PC-3 (cell line): Measurements from ENCODE around the gene FHL3. TPM values are rescaled to one million over a fixed set of nuclear protein-coding genes. Genes with fewer than 3 reads are reported as not detected.
"Not testable (repeated sequence)": the region's sequence is repeated elsewhere in the genome, so short reads cannot be mapped to it uniquely, and the experiment has no call there.

Experiments used
- ATAC-seq: fragments of 200-7000 bp; cut with Tn5 transposase; 2 replicates; pipeline ENCODE4 v1.9.1; 2020; ENCODE audit warnings: mild to moderate bottlenecking, moderate library complexity
- BruUV-seq: library from RNA; stranded (reverse); fragments of 400-500 nt; replicated peaks from 2 replicates; lab custom pipeline; 2021; lab: Mats Ljungman, UMichigan
- CTCF ChIA-PET: fragments of 300-600 bp; sonication (Branson Sonifier 250); formaldehyde crosslinking; loops from one replicate; lab custom pipeline; 2022; ENCODE audit warnings: antibody characterized with exemption; lab: Charles Lee
- POLR2A ChIA-PET: fragments of 300-600 bp; sonication (Branson Sonifier 250); formaldehyde crosslinking; loops from one replicate; lab custom pipeline; 2022; ENCODE audit warnings: antibody characterized with exemption; ENCODE audit not compliant: unreplicated experiment; lab: Charles Lee
- DNase-seq: peaks from one replicate; pipeline ENCODE4 v3.0.0-alpha.2; 2015
- H2AFZ ChIP-seq: fragments of 300-600 bp; sonication (generic); 2 replicates; pipeline ENCODE4 v1.6.0; 2016; ENCODE audit warnings: antibody characterized with exemption, low read length
- H3F3A ChIP-seq: fragments of 300-600 bp; sonication (generic); one replicate; pipeline ENCODE4 v1.6.0; 2017; ENCODE audit warnings: antibody characterized with exemption, low read length, control low read depth, mild to moderate bottlenecking; ENCODE audit not compliant: unreplicated experiment
- H3K27ac ChIP-seq: fragments of 300-600 bp; sonication (generic); 2 replicates; pipeline ENCODE4 v1.5.1; 2016; ENCODE audit warnings: mild to moderate bottlenecking, low read length
- H3K27me3 ChIP-seq: fragments of 300-600 bp; sonication (generic); 2 replicates; pipeline ENCODE4 v1.6.1; 2016; ENCODE audit warnings: low read length, mixed read lengths
- H3K36me3 ChIP-seq: fragments of 300-600 bp; sonication (generic); 2 replicates; pipeline ENCODE4 v1.6.1; 2016; ENCODE audit warnings: low read depth, mixed run types, low read length, mixed read lengths
- H3K4me1 ChIP-seq: fragments of 300-600 bp; sonication (generic); 2 replicates; pipeline ENCODE4 v1.5.1; 2016; ENCODE audit warnings: low read length; ENCODE audit not compliant: insufficient read depth
- H3K4me2 ChIP-seq: fragments of 300-600 bp; sonication (generic); 2 replicates; pipeline ENCODE4 v1.6.0; 2016; ENCODE audit warnings: low read length
- H3K4me3 ChIP-seq: fragments of 300-600 bp; sonication (generic); 2 replicates; pipeline ENCODE4 v1.5.1; 2016; ENCODE audit warnings: mild to moderate bottlenecking, low read length, mixed read lengths
- H3K79me2 ChIP-seq: fragments of 300-600 bp; sonication (generic); 2 replicates; pipeline ENCODE4 v1.6.1; 2017; ENCODE audit warnings: low read length, mixed read lengths
- H3K9ac ChIP-seq: fragments of 300-600 bp; sonication (generic); 2 replicates; pipeline ENCODE4 v1.6.0; 2016; ENCODE audit warnings: mild to moderate bottlenecking, low read length
- H3K9me2 ChIP-seq: fragments of 300-600 bp; sonication (generic); replicated peaks from 2 replicates; pipeline ENCODE4 v1.6.1; 2016; ENCODE audit warnings: mixed run types, low read length, mixed read lengths
- H3K9me3 ChIP-seq: fragments of 300-600 bp; sonication (generic); 2 replicates; pipeline ENCODE4 v1.6.1; 2016; ENCODE audit warnings: low read length, mixed read lengths
- H4K20me1 ChIP-seq: fragments of 300-600 bp; sonication (generic); 2 replicates; pipeline ENCODE4 v1.6.1; 2016; ENCODE audit warnings: low read length, mixed read lengths
- EZH2 ChIP-seq: fragments of 300-600 bp; sonication (generic); IDR thresholded peaks from one replicate; pipeline ENCODE4 v1.6.1; 2017; ENCODE audit warnings: antibody characterized with exemption, mild to moderate bottlenecking, low read length; ENCODE audit not compliant: unreplicated experiment
- EZH2phosphoT487 ChIP-seq: fragments of 300-600 bp; sonication (generic); IDR thresholded peaks from 2 replicates; pipeline ENCODE4 v1.6.1; 2018; ENCODE audit warnings: mild to moderate bottlenecking, antibody characterized with exemption, low read length, borderline replicate concordance
- intact Hi-C: fragments of 100-400 bp; cut with micrococcal nuclease; formaldehyde crosslinking; loops from 2 replicates; pipeline ENCODE4 v1.9.0; 2023
- total RNA-seq: library from RNA; depleted of rRNA; stranded (reverse); fragments of >200 nt; gene quantifications from 2 replicates; pipeline ENCODE4 v1.2.3, GENCODE V29; 2014
- TF ChIP-seq, protein P1 (sequence below): fragments of 300-600 bp; sonication (generic); conservative IDR thresholded peaks from 2 replicates; pipeline ENCODE4 v1.5.1; 2017; ENCODE audit warnings: antibody characterized with exemption, low read depth, mild to moderate bottlenecking, low read length

The FHL3 gene
- total RNA-seq, 1 experiment from 2014 or later: 6.3 TPM

DNA sequence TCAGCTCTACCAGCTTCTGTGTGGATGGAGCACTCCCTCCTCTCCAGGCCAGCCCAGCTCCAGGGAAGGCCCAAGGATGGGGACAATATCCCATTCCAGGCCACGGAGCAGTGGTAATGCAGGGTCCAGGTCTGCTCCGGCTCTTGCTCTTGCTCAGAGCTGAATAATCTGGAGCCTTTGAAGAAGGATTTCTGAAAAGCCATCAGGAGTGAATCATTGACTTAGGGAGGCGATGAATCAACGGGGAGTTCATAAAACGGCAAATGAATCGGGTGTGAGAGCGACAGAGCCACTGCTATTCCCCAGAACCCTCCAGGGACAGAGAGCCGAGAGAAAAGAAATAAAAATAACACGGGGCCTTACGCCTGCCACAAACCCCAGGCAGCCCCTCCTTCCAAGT lies 33.5 kb upstream of the FHL3 start:
- ChIA-PET CTCF (interaction anchor here (0.6 kb wide), 1 partner anchor 9 kb away, joined by 4 read pairs; no protein-coding TSS in a partner anchor), POLR2A (no interaction called here)
- intact Hi-C loops: loop anchor here (10.0 kb wide), 1 partner anchor 96 kb away; no protein-coding TSS in a partner anchor
- Histone ChIP-seq H2AFZ (no peak overlapping the region), H3K27ac (no peak overlapping the region), H3K36me3 (no peaks in the 10 kb centered on the region), H3K79me2 (no peaks in the 10 kb centered on the region), H4K20me1 (no peaks in the 10 kb centered on the region), H3K9me3 (no peaks in the 10 kb centered on the region), H3K4me3 (no peak overlapping the region), H3K9ac (no peak overlapping the region), H3K9me2 (no peaks in the 10 kb centered on the region), H3K27me3 (peaks cover 7% of the 10 kb centered on the region; the same call in 1 of the 2 replicates), H3K4me1 (peaks cover 4% of the 10 kb centered on the region; the same call in 1 of the 2 replicates), H3K4me2 (peak overlapping the region; percentile 8; the same call in 1 of the 2 replicates), H3F3A (no peaks in the 10 kb centered on the region)
- peak; percentile 67 for ATAC-seq
- TF ChIP-seq EZH2 (no peak), EZH2phosphoT487 (no peak)
- TF ChIP-seq, protein P1, sequence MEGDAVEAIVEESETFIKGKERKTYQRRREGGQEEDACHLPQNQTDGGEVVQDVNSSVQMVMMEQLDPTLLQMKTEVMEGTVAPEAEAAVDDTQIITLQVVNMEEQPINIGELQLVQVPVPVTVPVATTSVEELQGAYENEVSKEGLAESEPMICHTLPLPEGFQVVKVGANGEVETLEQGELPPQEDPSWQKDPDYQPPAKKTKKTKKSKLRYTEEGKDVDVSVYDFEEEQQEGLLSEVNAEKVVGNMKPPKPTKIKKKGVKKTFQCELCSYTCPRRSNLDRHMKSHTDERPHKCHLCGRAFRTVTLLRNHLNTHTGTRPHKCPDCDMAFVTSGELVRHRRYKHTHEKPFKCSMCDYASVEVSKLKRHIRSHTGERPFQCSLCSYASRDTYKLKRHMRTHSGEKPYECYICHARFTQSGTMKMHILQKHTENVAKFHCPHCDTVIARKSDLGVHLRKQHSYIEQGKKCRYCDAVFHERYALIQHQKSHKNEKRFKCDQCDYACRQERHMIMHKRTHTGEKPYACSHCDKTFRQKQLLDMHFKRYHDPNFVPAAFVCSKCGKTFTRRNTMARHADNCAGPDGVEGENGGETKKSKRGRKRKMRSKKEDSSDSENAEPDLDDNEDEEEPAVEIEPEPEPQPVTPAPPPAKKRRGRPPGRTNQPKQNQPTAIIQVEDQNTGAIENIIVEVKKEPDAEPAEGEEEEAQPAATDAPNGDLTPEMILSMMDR: no peak
- peak; percentile 62 for DNase-seq
- no TSS peak for BruUV-seq

DNA sequence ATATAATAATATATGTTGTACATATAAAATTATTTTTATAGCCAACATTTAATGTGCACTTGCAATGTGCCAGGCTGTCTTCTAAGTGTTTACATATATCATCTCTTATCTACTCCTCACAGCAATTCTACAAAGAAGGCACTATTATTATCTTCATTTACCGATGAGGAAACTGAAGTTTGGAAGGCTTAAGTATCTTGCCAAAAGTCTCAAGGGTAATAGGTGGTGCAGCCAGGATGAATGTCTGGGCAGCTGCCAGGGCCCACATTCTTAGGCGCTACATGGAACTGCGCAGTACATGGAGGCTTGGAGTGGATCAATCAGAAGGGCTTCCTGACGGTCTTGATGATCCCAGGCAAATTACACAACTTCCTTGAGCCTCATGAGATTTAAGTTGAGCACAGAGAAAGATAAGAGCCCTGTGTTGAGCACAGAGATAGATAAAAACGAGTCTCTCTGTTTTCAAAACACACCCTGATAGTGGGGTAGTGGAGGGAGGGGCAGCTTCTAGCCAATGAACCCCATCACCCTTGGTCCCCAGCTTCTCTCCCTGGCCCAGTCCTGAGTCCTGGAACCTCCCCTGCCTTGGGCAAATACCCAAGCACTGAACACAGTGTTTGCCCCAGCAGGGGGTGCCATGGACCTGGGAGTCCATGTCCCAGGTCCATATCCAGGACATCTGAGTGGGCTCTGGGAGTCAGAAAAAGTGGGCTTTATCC lies 32.1 kb upstream of the FHL3 start:
- H3K4me1 ChIP-seq: peaks cover 4% of the 10 kb centered on the region; the same call in 1 of the 2 replicates
- no peaks in the 10 kb centered on the region for H3K9me2 ChIP-seq
- H3K9me3 ChIP-seq: no peaks in the 10 kb centered on the region
- no peak overlapping the region for H3K4me3 ChIP-seq
- no peaks in the 10 kb centered on the region for H3K36me3 ChIP-seq
- CTCF ChIA-PET: interaction anchor here (0.6 kb wide), 1 partner anchor 14 kb away, joined by 4 read pairs; no protein-coding TSS in a partner anchor
- H4K20me1 ChIP-seq: no peaks in the 10 kb centered on the region
- H3K27me3 ChIP-seq: no peaks in the 10 kb centered on the region
- no peaks in the 10 kb centered on the region for H3K79me2 ChIP-seq
- H2AFZ ChIP-seq: no peak overlapping the region
- H3F3A ChIP-seq: no peaks in the 10 kb centered on the region
- POLR2A ChIA-PET: no interaction called here
- no peak overlapping the region for H3K27ac ChIP-seq
- no peak overlapping the region for H3K9ac ChIP-seq
- H3K4me2 ChIP-seq: no peak overlapping the region
- intact Hi-C loops: loop anchor here (10.0 kb wide), 1 partner anchor 97 kb away; no protein-coding TSS in a partner anchor
- DNase-seq (peak; percentile 44), ATAC-seq (no peak)
- no TSS peak for BruUV-seq
- no peak for TF ChIP-seq EZH2
- TF ChIP-seq, protein P1: peak; percentile 57

DNA sequence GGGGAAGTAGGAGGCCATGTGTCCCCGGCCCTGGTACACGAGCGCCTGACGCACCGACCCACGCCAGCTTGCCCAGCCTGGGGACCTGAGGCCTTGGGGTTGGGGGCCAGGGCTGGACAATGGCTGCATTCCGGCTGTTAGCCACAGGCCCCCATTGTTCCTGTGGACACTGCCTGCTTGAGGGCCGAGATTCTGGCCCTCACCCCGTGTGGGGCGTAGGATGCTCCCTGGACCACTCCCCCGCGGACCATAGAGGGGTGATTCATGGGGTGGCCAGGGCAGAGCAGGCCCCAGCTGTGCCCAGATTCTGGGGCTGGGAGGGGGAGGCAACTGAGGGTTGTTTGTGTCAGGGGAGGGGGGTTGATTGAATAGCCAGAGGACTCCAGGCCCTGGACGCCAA lies 29.6 kb upstream of the FHL3 start:
- ChIA-PET POLR2A (no interaction called here), CTCF (no interaction called here)
- Histone ChIP-seq H3F3A (no peaks in the 10 kb centered on the region), H3K4me1 (peaks cover 14% of the 10 kb centered on the region), H3K27me3 (no peaks in the 10 kb centered on the region), H3K9me2 (no peaks in the 10 kb centered on the region), H3K27ac (no peak overlapping the region), H3K79me2 (no peaks in the 10 kb centered on the region), H2AFZ (no peak overlapping the region), H3K9ac (no peak overlapping the region), H4K20me1 (no peaks in the 10 kb centered on the region), H3K36me3 (no peaks in the 10 kb centered on the region), H3K4me3 (no peak overlapping the region), H3K9me3 (no peaks in the 10 kb centered on the region), H3K4me2 (no peak overlapping the region)
- TF ChIP-seq EZH2: no peak
- ATAC-seq: no peak
- BruUV-seq: no TSS peak
- intact Hi-C loops: loop anchor here (10.0 kb wide), 1 partner anchor 100 kb away; no protein-coding TSS in a partner anchor
- no peak for DNase-seq

DNA sequence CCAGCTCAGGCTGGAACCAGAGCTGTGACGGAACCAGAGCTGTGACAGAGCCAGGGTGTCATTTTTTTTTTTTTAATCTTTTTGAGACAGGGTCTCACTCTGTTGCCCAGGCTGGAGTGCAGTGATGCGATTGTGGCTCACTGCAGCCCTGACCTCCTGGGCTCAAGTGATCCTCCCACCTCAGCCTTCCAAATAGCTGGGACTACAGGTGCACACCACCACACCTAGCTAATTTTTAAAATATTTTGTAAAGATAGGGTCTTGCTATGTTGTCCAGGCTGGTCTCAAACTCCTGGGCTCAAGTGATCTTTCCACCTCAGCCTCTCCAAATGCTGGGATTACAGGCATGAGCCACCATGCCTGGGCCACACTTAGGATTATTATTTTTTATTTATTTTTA lies 27.7 kb upstream of the FHL3 start:
- H2AFZ ChIP-seq, H3K27ac ChIP-seq, H3K27me3 ChIP-seq, H3K36me3 ChIP-seq, H3K4me3 ChIP-seq, POLR2A ChIA-PET, ATAC-seq, BruUV-seq, H3K9me2 ChIP-seq, H3K79me2 ChIP-seq, H3K9ac ChIP-seq, CTCF ChIA-PET, H3F3A ChIP-seq, H3K9me3 ChIP-seq, H4K20me1 ChIP-seq, DNase-seq, H3K4me2 ChIP-seq: not testable (repeated sequence)
- intact Hi-C loops: loop anchor here (10.0 kb wide), 1 partner anchor 102 kb away; no protein-coding TSS in a partner anchor
- H3K4me1 ChIP-seq: peaks cover 27% of the 10 kb centered on the region
